GM12878 (cell line): Measurements from ENCODE around the gene SLC31A1.

ENCODE experiments used
- BCL3 ChIP-seq: IDR thresholded peaks from 2 replicates; pipeline ENCODE4 v1.6.1; 2011; ENCODE audit warnings: borderline replicate concordance, low read depth, mild to moderate bottlenecking, moderate library complexity, low read length; ENCODE audit not compliant: insufficient read depth, poor library complexity, severe bottlenecking
- EP300 ChIP-seq, 2 experiments: fragments of 150-350 bp in 1 of 2; IDR thresholded peaks; 2 replicates each; pipeline ENCODE4 v1.6.1; 2011 to 2012; ENCODE audit warnings: low read depth in 2 of 2, low read length in 2 of 2, borderline replicate concordance in 1 of 2, improper control_type of control experiment in 1 of 2, inconsistent platforms in 1 of 2; ENCODE audit not compliant: control insufficient read depth in 1 of 2
- FOXM1 ChIP-seq: IDR thresholded peaks from 2 replicates; pipeline ENCODE4 v1.6.1; 2012; ENCODE audit warnings: low read depth, mild to moderate bottlenecking, inconsistent platforms, low read length, moderate library complexity
- HDAC2 ChIP-seq: fragments of 200-600 bp; sonication (generic); IDR thresholded peaks from 2 replicates; pipeline ENCODE4 v1.6.1; 2017
- MXI1 ChIP-seq: fragments of 150-350 bp; IDR thresholded peaks from 2 replicates; pipeline ENCODE4 v1.6.1; 2011; ENCODE audit warnings: low read depth, mild to moderate bottlenecking, inconsistent platforms, low read length, improper control_type of control experiment
- POLR2AphosphoS5 ChIP-seq: IDR thresholded peaks from 2 replicates; pipeline ENCODE4 v1.6.1; 2011; ENCODE audit warnings: mild to moderate bottlenecking, low read length, inconsistent platforms
- RAD21 ChIP-seq: IDR thresholded peaks from 2 replicates; pipeline ENCODE4 v1.6.1; 2011; ENCODE audit warnings: mild to moderate bottlenecking, low read depth, low read length, moderate library complexity; ENCODE audit not compliant: insufficient read depth
- REST ChIP-seq: IDR thresholded peaks from 2 replicates; pipeline ENCODE4 v1.6.1; 2012; ENCODE audit warnings: mild to moderate bottlenecking, low read depth, low read length
- RFX5 ChIP-seq: IDR thresholded peaks from 2 replicates; pipeline ENCODE4 v1.6.1; 2011; ENCODE audit warnings: low read depth, low read length, improper control_type of control experiment
- SIX5 ChIP-seq: IDR thresholded peaks from 2 replicates; pipeline ENCODE4 v1.6.1; 2011; ENCODE audit warnings: mild to moderate bottlenecking, low read depth, low read length, moderate library complexity; ENCODE audit not compliant: severe bottlenecking
- SUZ12 ChIP-seq: fragments of 200-600 bp; sonication (generic); IDR thresholded peaks from one replicate; pipeline ENCODE4 v1.6.1; 2018; ENCODE audit warnings: antibody characterized with exemption, mild to moderate bottlenecking; ENCODE audit not compliant: unreplicated experiment

GRCh38 chr9:113306566-113306965 lies 85.2 kb downstream of the SLC31A1 start:
- TF ChIP-seq SUZ12 (no peak), BCL3 (no peak), POLR2AphosphoS5 (no peak), RAD21 (no peak), RFX5 (no peak), MXI1 (no peak), REST (no peak), SIX5 (no peak), EP300 (IDR thresholded peaks at IDR 0.05; ENCODE audit: borderline replicate concordance in 1 of 2, control insufficient read depth in 1 of 2, low read depth in 2 of 2, low read length in 2 of 2) (no peak), FOXM1 (no peak), HDAC2 (no peak)
